Fibroblast of skin of abdomen (primary cell): ENCODE measurements around the gene ASS1. TPM values are rescaled to one million over a fixed set of nuclear protein-coding genes. Genes with fewer than 3 reads are reported as not detected.
A peak's percentile ranks its signal among the peaks of the same experiment; 100 is the strongest.
"Not testable (repeated sequence)": the region's sequence is repeated elsewhere in the genome, so short reads cannot be mapped to it uniquely, and the experiment has no call there.

ENCODE experiments used
- DNase-seq: peaks from one replicate; pipeline ENCODE4 v3.0.0-alpha.2; 2013
- polyA plus RNA-seq, 2 experiments: library from polyadenylated mRNA; unstranded; fragments of 120-200 nt; gene quantifications; one replicate each; pipeline ENCODE4 v1.2.1, GENCODE V29; 2013; ENCODE audit not compliant: insufficient read length in 2 of 2

Gene ASS1
- 218 TPM for polyA plus RNA-seq (2013, experiment 1 of 2; ENCODE audit: insufficient read length)
- 217 TPM for polyA plus RNA-seq (2013, experiment 2 of 2; ENCODE audit: insufficient read length)

DNA sequence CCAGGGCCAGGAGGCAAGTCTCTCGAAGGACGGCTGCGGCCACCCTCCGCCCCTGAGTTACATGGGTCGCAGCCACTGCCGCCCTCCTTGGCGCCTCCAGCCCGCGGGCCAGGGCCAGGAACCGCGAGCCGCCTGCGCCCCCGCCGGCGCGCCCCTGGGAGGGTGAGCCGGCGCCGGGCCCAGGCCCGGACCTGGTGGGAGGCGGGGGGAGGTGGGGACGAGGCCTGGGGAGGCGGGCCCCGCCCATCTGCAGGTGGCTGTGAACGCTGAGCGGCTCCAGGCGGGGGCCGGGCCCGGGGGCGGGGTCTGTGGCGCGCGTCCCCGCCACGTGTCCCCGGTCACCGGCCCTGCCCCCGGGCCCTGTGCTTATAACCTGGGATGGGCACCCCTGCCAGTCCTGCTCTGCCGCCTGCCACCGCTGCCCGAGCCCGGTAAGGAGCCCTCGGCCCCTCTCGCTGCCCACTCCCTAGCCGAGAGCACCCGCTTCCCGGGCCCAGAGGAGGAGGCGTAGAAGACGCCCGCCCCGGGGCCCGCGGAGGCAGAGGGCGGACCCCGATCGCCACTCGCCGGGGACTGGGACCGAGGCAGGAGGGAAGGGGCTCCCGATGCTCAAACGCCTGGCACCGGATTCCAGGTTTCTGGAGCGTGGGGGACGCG is at the start of gene ASS1:
ASS1 (plus strand) TSS at position 397 of the 657 bp plus-strand sequence. CDS start 7,268 bp downstream, outside the sequence.
- peak; percentile 35 for DNase-seq

DNA sequence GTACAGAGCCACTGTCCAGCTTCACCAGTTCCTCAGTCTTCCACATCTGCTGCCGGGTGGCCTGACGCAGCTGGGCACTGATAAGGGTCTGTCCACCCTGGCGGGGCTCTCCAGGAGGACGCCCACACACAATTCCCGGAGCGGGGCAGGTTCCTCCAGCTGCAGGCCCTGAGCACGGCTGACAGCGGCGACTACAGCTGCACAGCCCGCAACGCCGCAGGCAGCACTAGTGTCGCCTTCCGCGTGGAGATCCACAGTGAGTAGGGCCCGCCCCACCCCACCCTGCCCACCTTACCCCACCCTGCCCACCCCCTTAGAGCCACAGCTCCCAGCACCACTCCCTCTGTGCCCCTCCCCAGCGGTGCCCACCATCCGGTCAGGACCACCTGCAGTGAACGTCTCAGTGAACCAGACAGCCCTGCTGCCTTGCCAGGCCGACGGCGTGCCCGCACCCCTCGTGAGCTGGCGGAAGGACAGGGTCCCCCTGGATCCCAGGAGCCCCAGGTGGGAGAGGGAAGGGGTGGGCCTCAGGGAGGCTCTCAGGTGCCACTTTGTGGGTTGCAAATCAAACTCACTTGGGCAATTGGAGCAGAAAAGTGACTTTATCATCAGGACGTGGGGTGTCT is 48.8 kb upstream of the ASS1 start:
- DNase-seq, result no peak

DNA sequence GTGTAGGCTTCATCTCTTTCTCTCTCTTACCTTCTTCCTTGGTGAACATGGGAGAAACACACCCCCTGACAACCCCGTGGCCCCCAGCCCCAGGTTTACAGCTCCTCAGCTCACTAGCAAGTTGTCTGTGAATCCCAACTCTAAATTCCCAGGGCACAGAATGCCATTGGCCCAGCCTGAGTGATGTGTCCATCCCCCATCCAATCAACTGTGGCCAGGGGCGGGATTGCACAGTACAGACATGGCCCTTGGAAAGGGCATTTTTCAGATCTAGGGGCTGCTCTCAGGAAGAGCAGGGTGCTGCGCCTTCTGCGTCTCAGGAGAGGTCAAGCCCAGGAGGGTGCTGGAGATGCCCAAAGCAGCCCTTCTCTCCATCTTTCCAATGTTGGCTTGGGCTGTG is 48.2 kb upstream of the ASS1 start:
- DNase-seq, result no peak

DNA sequence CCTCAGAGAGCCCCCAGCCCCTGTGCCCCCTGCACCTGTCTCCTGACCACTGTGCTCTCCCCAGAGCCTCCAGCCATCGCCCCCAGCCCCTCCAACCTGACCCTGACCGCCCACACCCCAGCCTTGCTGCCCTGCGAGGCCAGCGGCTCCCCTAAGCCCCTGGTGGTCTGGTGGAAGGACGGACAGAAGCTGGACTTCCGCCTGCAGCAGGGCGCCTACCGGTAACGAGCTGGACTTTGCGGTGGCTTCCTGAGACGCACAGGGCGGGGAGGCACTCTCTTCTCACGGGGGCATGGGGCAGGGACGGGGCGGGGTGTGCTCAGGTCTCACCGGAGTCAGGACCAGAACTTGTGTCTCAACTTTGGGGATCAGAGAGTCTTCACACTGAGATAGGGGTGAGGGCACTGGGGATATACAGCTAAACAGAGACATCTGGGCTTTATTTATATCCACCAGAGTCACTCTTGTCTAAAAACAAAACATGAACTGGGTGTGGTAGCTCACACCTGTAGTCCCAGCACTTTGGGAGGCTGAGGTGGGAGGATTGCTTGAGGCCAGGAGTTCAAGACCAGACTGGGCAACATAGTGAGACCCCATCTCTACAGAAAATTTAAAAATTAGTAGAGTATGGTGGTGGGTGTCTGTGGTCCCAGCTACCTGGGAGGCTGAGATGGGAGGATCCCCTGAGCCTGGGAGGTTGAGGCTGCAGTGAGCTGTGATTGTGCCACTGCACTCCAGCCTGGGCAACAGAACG is 46.1 kb upstream of the ASS1 start:
- no peak for DNase-seq

DNA sequence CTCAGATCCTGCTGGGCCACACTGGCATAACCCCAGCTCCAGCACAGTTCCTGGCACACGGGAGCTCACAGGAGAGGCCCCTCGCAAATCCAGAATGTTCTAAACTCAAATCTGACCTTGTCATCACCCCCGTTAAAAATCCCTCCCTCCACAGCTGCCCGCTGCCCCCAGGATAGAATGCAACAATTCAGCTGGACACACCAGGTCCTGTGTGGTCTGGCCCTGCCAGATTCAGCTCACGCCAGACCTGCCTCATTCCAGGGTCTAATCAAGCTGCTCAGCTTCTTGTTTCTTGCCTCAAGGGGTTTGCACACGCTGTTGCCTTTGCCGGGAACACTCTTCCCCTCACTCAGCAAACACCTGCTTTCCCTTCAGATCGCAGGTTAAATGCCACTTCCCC is 45.0 kb upstream of the ASS1 start:
- no peak for DNase-seq

DNA sequence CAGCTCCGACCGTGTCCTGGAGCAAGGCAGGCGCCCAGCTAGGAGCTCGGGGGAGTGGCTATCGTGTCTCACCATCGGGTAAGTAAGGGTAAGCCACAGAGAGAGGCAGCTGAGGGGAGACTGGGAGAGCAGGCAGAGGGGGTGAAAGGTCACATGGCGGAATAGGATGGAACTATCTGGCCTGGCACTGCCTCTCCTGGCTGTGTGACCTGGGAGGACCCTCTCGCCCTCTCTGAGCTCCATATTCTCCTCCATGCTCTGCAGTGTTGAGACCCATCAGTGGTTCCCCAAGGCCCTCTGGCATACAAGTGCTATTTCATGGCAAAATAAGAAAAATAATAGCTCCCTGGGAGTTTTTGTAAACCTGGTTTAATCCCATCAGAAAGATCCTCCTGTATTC is 43.9 kb upstream of the ASS1 start:
- DNase-seq, result no peak

DNA sequence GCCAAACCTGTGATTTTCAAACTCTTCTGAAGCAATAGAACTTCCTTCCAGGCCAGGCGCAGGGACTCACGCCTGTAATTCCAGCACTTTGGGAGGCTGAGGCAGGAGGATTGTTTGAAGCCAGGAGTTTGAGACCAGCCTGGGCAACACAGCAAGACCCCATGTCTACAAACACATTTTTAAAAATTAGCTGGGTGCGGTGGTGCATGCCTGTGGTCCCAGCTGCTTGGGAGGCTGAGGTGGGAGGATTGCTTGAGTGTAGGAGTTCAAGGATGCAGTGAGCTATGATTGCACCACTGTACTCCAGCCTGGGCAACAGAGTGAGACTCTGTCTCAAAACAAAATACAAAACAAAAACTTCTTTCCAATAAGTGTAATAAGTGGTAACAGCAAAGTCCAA is 43.0 kb upstream of the ASS1 start:
- not testable (repeated sequence) for DNase-seq

DNA sequence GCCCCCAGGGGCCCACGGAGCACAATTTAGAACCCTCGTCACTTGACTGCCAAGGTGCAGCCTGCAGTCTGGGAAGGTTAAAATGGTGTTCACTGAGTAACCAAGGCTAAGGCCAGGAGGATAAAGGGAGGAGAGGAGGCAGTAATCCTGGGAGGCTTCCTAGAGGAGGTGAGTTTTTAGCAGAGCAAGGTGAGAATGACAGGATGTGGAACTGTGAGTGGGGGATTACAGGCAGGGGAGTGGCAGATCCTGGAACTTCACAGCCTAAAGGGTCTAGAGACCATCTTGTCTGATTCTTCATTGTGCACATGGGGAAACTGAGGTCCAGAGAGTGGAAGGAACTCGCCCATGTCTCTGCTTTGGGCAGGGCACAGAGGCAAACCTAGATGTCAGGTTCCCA is 42.5 kb upstream of the ASS1 start:
- DNase-seq, result no peak

DNA sequence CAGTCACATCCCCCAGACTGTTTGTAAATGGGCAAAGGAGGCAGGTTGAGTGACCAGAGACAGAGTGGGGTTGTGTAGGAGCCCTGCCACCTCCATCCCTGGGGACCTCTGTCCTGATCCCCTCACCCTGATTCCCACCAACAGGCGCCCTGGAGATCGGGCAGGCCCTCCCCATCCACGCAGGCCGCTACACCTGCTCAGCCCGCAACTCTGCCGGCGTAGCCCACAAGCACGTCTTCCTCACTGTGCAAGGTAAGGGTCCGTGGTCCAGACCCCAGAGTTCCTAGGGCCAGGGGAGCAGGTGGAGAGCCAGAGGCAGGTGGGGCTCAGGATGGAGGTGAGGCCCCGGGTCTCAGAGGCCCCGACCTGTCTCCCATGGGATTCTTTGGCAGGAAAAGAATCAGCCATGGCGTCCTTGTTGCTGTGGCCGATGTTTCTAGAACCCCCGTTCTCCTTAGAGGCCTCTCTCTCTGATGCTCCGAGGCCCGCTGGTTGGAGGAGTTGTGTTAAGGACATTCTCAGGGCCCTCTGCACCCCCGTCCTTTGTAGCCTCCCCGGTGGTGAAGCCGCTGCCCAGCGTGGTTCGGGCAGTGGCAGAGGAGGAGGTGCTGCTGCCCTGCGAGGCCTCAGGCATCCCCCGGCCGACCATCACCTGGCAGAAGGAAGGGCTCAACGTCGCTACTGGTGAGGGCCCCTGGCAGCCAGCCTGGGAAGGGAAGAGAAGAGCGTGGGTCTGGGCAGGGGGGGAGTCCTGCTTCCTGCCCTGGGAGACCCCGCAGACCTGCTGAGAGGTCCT is 41.9 kb upstream of the ASS1 start:
- DNase-seq, result no peak

DNA sequence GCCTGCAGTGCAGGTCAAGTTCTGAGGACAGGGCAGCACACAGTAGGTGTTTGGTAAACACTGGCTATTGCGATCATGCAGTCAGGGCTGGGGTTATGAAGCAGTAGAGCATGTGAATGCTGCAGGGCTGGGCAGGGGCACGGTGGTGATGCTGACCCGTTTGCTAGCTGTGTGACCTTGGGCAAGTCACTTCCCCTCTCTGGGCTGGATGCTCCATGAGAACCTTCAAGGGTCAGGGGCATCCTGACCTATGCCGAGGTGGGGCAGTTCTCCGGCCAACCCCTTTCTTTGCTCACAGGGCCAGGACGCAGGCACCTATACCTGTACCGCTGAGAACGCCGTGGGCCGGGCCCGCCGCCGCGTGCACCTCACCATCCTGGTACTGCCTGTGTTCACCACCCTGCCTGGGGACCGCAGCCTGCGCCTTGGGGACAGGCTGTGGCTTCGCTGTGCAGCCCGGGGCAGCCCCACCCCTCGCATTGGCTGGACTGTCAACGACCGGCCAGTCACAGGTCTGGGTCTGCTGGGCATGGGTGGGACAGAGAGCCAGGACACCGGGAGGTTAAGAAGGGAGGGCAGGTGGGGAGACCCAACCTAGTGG is 39.0 kb upstream of the ASS1 start:
- no peak for DNase-seq

DNA sequence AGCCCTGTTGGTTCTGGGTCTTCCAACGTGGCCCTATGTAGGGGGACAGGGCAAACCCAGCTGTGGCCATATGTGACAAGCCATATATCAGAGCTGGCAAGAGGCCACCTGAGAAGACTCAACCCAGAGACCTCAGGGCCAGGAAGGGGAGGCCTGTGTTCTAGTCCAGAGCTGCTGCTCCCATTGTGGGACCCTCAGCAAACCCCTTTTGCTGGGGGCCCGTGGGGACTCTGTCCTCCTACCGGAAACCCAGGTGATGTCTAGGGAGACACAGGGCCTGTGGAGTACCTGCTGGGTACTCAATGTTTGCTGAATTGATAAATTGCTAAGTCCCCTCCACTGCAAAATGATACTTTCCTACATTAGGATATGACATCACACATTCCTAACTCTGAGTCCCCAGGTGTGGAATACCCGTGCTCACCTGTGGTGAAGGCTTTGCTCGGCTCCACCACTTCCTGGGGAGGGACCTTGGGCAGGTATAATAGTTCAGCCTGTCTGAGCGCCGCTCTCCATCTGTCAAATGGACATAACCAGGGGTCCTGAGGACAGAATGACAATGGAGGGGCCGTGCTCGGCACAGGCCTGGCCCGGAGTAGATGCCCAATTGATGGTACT is 38.4 kb upstream of the ASS1 start:
- DNase-seq, result no peak

DNA sequence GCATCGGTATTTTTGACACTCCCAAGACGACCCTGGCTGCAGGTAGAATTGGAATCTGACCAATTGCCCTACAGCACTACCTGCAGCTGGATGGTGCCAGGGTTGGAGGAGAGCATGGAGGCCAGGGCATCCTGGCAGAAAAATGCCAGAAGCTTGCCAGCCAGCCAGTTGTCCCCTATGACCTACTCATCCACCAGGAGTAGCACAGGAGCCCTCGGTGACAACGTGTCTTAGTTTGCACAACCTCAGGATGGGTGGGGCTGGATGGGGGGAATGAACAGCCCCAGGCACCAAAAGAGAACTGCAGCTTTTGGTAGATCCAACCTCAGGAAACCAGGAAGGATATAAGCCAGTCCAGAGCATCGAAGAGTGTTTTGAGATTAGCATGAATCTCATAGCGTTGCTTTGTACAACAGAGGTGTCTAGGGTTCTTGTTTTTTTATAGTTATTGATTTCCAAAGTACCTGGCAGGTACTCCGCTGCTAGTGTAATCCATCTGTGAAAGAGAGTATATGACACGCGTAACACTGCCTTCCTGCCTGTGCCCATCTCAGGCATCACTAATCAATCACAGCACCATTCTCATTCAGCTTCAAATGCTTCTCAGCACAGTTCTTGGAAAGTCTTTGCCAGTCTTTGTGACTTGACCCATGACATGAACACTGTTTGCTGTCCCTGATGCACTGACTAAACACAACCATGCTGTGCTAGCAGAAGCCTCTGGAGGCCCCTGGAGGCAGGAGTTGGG is 36.7 kb upstream of the ASS1 start:
- DNase-seq, result no peak

DNA sequence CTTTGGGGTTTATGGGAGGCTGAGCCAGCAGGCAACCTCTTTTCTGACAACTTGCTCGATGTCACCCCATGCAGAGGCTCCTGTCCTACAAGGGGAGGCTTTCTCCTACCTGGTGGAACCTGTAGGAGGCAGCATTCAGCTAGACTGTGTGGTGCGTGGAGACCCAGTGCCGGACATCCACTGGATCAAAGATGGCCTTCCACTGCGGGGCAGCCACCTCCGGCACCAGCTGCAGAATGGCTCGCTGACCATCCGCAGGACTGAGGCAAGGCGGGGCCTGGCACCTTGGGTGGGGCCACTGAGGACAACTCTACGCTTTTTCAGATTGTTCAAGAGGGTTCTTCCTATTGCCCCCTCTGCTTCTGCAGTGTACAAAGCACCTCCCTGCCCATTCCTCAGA is 36.1 kb upstream of the ASS1 start:
- no peak for DNase-seq

DNA sequence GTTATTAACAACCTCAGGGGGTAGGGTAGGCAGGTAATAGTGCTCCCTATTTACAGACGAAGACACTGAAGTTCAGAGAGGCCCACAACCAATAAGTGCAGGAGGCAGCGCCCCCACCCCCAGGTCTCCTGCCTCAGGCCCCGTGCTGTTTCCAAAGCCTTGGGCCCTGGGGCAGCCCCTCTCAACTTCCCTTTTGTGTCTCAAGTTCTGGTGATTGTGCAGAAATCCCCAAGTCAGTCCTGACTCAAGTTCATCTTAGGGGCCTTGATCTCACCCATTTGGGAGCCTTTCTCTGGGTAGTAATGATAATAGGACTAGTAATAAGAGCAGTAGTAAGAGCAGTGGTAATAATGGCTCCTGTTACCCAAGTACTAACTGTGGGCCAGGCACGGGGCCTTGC is 35.5 kb upstream of the ASS1 start:
- DNase-seq, result no peak

DNA sequence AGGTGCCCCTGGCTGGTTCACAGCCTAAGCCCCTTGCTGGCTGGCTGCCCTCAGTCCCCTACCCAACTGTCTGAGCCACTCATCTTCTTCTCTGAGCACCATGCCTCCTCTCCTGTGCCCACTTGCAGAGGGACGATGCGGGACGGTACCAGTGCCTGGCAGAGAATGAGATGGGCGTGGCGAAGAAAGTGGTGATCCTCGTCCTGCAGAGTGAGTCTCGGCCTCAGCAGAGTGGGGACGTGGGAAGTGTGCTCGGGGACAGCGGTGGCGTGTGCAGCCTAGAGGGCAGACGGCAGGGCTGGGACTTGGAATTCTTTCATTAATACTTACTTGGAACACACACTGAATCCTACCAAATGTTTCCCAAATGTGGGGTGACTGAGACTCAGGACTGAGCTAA is 34.3 kb upstream of the ASS1 start:
- DNase-seq, result no peak

DNA sequence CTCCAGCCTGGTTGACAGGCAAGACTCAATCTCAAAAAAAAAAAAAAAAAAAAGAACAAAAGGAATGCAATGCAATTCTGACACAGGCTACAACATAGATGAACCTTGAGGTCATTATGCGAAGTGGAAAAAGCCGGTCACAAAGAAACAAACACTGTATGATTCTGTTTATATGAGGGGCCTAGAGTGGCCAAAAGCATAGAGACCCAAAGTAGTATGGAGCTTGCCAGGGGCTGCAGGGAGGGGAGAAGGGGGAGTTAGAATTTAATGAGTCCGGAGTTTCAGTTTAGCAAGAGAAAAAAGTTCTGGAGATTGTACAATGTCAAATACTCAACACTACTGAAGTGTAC is 33.2 kb upstream of the ASS1 start:
- no peak for DNase-seq

DNA sequence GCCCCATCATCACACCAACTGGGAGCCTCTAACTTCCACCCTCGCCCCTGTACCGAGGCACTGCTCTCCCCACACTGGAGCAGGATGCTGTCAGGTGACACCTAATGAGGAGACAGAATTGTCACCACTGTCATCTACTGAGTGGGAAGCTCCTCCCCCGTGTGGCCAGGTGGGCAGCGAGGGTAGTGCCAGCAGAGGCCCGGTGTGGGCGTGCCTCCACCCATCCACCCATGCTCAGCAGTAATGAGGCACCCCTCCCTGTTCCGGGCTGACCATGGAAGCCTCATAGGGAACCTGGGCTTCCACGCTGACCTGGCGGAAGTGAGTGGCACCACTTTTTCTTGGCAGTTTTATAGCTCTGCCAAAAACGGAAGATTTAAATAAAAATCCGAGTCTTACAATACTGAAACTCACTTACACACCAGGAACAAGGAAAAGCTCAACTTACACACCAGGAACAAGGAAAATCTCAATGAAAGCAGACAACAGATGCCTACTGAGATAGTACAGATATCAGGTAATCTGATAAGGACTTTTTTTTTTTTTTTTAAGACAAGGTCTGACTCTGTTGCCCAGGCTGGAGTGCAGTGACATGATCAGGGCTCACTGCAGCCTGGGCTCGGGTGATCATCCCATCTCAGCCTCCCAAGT is 30.6 kb upstream of the ASS1 start:
- DNase-seq, result no peak

DNA sequence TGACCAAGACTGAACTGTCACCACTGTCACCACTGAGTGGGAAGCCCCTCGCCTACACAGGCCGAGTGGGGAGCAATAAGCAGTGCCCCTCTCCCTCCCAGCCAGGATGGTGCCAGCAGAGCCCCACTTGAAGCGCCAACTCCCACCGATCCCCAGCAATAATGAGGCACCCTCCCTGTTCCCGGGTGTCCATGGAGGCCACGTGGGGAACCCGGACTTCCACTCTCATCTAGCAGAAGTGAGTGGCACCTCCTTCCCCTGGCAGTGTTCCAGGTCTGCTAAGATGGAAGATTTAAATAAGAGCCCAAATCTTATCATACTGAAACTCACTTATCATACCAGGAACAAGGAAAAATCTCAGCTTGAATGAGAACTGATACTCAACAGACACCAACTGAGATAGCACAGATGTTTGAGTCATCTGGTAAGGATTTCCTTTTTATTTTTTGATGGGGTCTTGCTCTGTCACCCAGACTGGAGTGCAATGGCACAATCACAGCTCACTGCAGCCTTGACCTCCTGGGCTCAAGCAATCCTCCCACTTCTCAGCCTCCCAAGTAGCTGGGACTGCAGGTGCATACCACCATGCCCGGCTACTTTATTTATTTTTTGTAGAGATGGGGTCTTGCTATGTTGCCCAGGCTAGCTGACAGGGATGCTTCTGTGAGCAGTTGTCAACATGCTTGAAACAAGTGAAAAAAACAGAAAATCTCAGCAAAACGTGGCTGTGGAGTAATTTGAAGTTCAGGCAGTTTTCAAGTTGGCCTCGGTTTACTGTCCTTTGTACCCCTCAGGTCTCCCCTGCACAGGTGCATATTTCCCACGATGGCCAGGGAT is 29.6 kb upstream of the ASS1 start:
- DNase-seq, result no peak

DNA sequence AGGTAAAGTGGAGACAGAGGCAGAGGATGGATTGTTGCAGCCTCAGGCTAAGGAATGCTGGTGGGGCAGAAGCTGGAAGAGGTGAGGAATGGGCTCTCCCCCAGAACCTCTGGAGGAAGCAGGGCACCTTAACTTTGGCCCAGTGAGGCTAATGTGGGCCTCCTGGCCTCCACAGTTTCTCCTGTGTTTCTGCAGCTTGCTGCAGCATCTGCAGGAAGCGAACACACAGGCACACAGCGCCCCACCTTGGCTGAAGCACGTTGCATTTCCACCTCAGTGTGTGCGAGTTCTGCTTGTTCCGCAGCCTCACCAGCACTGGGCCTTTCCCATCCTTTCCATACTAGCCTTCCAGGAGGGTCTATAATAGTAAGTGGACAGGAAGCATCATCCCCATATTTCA is 27.2 kb upstream of the ASS1 start:
- no peak for DNase-seq

DNA sequence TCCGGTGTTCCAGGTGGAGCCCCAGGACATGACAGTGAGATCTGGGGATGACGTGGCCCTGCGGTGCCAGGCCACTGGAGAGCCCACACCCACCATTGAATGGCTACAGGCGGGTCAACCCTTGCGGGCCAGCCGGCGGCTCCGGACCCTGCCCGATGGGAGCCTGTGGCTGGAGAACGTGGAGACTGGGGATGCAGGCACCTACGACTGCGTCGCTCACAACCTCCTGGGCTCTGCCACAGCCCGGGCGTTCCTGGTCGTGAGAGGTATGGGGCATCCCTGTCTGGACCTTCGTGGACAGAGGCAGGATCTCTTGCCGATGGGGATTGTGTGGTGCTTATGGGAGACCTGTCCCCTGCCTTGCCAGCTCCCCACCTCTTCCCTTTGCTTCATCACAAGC is 26.0 kb upstream of the ASS1 start:
- DNase-seq, result no peak
